ENCODE data around the gene SLC16A4. TPM values are rescaled to one million over a fixed set of nuclear protein-coding genes. Genes with fewer than 3 reads are reported as not detected.

SLC16A4 gene
- total and polyA plus RNA-seq, 10 of the 15 experiments (the other 5 are each of a cell fraction or from before 2014, with no cell fraction given) = 0.13 to 2.2 (median 0.26) TPM; not detected in 1

- peak overlapping the region; percentile 83 for H3K4me3 ChIP-seq
- peaks cover 9 to 16% of the 10 kb centered on the region in 2 experiments; a peak in 3 of 4 replicates for H3K36me3 ChIP-seq (ENCODE audit: control insufficient read depth in 2 of 2, insufficient read depth in 2 of 2, low read length in 1 of 2)
Observed at GRCh38 chr1:110341146-110341871, 49.5 kb downstream of the SLC16A4 start.

More at GRCh38 chr1:110341146-110341871, 49.5 kb downstream of the SLC16A4 start:
- peaks cover 77% of the 10 kb centered on the region for H3K79me2 ChIP-seq (ENCODE audit: control insufficient read depth, insufficient read depth, low read length)
- H3K4me2 ChIP-seq (ENCODE audit: control insufficient read depth, insufficient read depth) = peak overlapping the region; percentile 75
- no TSS peak for BruUV-seq (replicated peaks)
- CTCF ChIA-PET = interaction anchor here (0.7 to 8.5 kb wide), 4 partner anchors 7 to 133 kb away, joined by 3 to 62 read pairs (median 33); partner anchors contain the start of genes KCNC4 and LAMTOR5
- FAIRE-seq = no peak
- TF ChIP-seq POLR2AphosphoS5 (IDR thresholded peaks at IDR 0.05; ENCODE audit: low read length) = 0 out of 2 replicates have a peak, but pooled peaks have one; percentile 35
- TF ChIP-seq MLLT1 (IDR thresholded peaks at IDR 0.05) = peak; percentile 96
- TF ChIP-seq RUNX3 (IDR thresholded peaks at IDR 0.05; ENCODE audit: low read length) = no peak
- TF ChIP-seq PML (IDR thresholded peaks at IDR 0.05; ENCODE audit: low read length) = no peak
- TF ChIP-seq POLR2A (IDR thresholded peaks at IDR 0.05; ENCODE audit: low read depth, low read length) = peak; percentile 56
- 78% methylated on average over 27 of the region's 27 CpGs for WGBS (ENCODE audit: insufficient coverage, insufficient replicate concordance, low lambda C conversion rate, missing lambda C conversion rate)
- peaks cover 8% of the 10 kb centered on the region for H3K4me1 ChIP-seq (ENCODE audit: control insufficient read depth, insufficient read depth, low read length)
- peak overlapping the region; percentile 58; the same call in 1 of the 2 replicates for H3K9ac ChIP-seq (ENCODE audit: control insufficient read depth, insufficient read depth, low read length)
- no peak overlapping the region for H2AFZ ChIP-seq (ENCODE audit: control insufficient read depth, low read depth, low read length)
- H4K20me1 ChIP-seq (ENCODE audit: control insufficient read depth, insufficient read depth) = peaks cover 6% of the 10 kb centered on the region; the same call in 1 of the 2 replicates
- in situ Hi-C loops (cut with MboI) = no loop called here
- H3K27me3 ChIP-seq (replicated peaks in 1 of 2; ENCODE audit: control insufficient read depth in 2 of 2, insufficient read depth in 2 of 2, low read length in 1 of 2) = no peaks in the 10 kb centered on the region
- ATAC-seq = no peak
- H3K9me3 ChIP-seq (replicated peaks; ENCODE audit: control insufficient read depth, insufficient read depth, low read length) = no peaks in the 10 kb centered on the region
- SMC1A ChIA-PET (ENCODE audit: uncharacterized antibody, unreplicated experiment) = interaction anchor here (1.2 to 6.4 kb wide), 4 partner anchors 8 to 134 kb away, joined by 3 to 51 read pairs (median 5); no protein-coding TSS in a partner anchor
- POLR2A ChIA-PET = interaction anchor here (1.1 to 2.8 kb wide), 3 partner anchors 10 to 46 kb away, joined by 5 to 9 read pairs (median 7); no protein-coding TSS in a partner anchor
- no peak overlapping the region for H3K27ac ChIP-seq (ENCODE audit: control insufficient read depth, insufficient read depth)
- RAD21 ChIA-PET (ENCODE audit: unreplicated experiment) = interaction anchor here (0.8 to 5.1 kb wide), 4 partner anchors 43 to 52 kb away, joined by 3 to 27 read pairs (median 4); no protein-coding TSS in a partner anchor
- intact Hi-C loops (cut with micrococcal nuclease; ENCODE audit: unreplicated experiment) = no loop called here
- DNase-seq (ENCODE audit: low read depth, low spot score) = no peak
